GM21360 (cell line): ENCODE data around the gene TPPP2.

Experiments used
- ATAC-seq: cut with Tn5 transposase; IDR thresholded peaks from one replicate; pipeline ENCODE4 v1.9.1; 2021; ENCODE audit warnings: mild to moderate bottlenecking, moderate library complexity; ENCODE audit not compliant: unreplicated experiment

The TPPP2 gene

DNA sequence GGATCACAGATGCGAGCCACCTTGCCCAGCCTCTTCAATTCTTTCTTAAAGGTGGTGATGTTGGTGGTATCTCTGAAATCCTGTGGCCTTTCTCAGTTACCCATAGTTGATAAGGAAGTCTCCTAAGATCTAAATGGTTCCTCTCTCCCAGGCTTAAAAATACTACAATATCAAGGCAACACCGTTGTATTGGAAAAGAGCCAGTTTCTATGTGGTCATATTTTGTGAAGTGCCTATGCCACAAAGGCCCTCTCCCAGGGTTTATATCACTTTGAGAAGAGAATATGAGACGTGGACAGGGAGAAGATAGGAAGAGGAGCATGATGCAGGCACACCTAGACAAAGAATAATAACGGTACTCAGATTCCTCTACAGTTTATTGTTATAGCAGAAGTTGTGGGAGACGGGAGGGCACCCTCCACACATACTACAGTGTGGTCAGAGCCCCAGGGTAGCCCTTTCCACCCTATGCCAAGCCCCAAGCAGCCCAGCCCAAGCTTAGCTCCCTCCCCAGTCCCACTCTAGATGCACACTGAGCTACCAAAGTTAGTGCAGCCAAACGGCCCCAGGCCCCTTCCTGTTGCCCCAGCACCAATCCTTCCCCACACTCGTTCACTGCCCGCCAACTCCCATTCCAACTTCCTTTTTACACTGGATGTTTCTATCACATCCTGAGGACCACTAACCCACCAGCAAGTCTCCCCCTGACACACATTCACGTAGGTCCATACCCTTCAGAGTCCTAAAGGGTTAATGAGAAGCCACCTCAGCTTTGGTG is 13.4 kb upstream of the TPPP2 start:
- ATAC-seq: no peak

DNA sequence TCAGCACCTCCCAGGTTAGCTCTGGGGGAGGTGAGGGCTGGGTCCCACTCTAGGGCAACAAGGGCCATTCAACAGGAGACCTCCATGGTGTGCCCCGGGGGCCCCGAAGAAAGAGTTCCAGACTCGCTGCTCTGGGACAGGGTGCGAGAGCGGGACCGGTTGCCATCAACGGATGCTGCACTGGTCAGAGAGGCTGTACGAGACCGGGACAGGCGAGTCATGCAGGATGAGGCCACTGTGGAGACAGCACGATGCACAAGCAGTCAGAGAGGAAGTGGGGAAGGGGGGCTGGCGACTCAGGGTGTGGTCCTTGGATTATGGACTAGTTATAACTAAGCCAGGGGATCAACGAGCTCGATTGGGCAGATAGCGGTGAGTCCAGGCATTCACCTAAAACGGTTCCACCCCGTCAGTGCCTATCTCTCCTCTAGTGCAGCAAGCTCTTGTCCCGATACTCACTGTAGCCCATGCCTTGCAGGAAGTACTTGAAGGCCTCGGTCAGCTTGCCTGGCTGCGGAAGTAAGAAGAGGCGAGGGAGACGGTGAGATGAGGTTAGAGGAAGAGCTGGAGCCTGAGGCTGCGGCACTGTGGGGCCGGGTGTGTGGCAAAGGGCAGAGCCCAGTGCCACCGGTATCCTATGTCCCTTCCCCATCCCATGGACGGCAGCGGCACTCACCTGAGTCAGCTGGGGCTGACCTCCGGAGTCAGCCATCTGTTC is 12.3 kb upstream of the TPPP2 start:
- no peak for ATAC-seq

DNA sequence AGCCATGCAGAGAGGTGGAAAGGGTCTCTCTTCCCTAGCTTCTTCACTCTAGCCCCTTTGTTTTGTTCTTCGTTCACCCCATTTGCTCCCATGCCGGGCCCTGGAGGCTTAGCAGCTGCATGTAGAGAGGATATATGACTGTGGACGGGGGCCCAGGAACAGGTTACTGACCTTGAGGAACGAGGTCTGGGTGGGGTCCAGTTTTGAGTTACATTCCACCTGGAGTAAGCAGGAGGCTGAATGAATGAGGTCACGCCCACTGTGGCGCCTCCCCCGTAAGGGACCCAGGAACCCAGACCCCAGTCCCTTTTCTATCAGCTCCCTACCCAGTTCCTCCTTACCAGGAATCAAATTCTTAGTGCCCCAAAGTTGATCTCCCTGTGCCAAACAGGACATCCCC is 11.7 kb upstream of the TPPP2 start:
- ATAC-seq: no peak

DNA sequence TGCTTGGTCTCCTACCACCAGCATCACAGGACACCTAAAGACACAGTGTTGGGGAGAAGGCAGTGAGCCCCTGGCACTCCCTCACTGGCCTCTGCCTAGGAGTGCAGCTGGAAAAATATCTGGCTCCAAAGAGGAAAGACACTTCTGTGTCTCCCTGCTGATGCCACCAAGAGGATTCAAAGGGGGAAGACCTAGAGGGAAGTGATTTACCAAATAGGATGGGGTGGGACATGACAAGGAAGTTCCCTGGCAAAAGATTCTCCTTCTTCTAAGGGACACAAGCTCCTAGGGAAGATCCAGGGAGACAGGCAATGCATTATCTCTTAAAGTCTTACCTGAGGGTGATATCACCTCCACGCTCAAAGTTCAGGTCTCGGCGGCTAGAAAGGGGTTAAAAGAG is 11.2 kb upstream of the TPPP2 start:
- no peak for ATAC-seq

DNA sequence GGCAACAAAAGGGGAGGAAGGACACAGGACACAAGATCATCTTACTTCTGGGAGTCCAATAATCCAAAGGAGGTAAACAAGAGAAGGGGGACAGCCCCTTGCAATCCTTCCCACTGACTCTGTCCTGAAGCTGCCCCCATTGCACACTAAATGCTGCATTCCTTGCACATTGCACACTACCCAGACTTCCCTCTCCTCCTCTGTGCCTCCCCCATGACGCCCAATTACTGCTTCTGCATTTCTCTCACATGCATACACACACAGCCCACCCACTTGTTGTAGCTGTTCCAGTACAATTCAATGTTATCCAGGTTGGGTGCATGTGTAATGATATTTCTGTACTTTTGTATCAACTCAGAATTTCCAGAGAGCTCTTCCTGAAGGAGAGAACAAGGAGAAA is 10.7 kb upstream of the TPPP2 start:
- ATAC-seq: no peak

DNA sequence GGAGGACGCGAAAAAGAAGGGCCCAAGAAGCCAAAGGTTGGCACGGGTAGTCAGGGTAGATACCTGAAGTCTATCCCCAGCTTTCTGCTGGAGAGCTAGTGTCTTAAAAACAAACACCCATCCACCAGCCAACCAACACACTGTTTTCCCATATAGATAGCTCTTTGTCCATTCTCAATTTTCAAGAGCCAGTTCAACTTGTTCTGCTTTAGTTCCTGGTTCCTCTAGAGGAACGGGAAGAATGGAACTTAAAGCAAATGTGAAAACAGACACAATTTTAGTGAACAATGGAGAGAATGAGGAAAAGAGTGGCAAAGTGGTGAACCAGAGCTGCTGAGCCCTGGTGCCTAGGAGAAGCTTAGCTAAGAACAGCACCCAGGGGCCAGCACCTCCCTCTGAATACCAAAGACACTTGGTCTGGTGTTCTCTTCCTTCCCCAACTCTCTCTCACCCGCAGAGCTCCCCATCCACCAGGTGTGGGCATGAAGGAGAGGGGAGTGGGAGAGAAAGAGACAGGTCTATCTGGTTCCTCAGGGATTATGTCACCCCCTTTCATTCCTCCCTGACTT is 9.0 kb upstream of the TPPP2 start:
- ATAC-seq: no peak

DNA sequence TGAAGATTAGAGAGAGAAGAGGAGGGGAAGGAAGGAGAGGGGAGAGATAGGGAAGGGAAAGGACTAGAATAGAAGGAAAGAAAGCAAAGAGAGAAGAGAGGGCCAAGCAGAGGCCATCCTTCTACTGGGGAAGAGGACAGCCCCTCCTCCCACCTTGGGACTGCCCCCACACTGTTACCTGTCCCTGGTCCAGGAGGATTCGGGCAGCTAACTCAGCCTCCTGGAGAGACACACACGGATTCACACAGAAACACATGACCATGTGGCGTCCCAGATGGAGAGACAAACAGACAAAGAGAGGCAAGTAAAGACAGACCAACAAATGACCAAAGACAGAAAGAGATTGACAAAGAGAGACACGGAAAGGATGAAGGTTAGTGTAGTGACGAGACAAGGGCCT is 7.3 kb upstream of the TPPP2 start:
- ATAC-seq: no peak

DNA sequence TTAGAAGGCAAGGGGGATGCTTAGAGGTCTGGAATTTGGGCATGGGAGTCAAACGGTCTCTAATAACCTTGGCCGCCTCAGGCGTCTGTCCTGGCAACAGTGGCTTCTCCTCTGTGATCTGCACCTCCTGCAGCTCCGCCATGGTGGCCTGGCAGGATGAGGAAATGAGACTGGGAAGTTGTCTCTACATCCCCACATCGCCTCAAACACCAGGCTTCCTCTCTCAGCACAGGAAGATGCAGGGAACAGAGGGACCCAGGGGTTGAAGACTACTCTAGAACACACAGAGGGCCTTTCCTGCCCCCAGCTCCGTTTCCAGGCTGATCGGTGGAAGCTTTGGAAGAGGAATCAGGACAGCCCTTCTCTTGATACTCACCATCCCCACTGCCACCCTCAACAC is 6.8 kb upstream of the TPPP2 start:
- no peak for ATAC-seq

DNA sequence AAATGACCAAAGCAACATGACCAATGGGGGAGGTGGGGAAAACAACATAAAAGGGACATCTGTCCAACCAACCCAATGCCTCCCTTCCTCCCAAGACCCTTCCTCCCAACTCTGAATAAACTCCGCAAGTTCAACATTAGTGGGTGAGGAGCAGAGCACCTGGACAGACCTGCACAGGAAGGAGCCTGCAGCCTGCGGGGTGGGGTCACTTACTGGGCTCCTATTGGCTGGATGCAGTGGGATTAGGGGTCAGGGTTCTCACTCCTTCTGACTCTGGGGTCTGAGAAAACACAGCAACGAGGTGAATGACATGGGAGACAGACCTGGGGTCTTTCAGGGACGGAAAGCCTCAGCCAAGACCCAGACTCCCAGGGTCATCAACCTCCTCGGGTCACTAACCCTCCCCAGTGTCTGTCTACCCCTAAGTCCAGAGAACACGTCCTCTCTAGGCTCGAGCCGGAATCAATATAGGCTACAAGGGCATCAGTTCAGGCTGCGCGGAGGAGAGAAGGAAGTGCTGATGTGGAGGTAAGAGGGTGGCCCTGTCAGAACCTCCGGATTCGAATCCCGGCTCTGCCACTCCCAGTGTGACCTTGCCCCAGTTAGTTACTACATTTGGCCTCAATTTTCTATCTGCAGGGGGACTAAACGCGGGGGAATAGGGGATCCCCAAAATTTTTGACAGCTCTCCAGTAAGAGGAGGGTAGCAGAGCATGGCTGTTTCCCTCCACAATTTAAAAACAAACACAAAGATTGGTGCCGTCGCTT is 6.0 kb upstream of the TPPP2 start:
- ATAC-seq: no peak

DNA sequence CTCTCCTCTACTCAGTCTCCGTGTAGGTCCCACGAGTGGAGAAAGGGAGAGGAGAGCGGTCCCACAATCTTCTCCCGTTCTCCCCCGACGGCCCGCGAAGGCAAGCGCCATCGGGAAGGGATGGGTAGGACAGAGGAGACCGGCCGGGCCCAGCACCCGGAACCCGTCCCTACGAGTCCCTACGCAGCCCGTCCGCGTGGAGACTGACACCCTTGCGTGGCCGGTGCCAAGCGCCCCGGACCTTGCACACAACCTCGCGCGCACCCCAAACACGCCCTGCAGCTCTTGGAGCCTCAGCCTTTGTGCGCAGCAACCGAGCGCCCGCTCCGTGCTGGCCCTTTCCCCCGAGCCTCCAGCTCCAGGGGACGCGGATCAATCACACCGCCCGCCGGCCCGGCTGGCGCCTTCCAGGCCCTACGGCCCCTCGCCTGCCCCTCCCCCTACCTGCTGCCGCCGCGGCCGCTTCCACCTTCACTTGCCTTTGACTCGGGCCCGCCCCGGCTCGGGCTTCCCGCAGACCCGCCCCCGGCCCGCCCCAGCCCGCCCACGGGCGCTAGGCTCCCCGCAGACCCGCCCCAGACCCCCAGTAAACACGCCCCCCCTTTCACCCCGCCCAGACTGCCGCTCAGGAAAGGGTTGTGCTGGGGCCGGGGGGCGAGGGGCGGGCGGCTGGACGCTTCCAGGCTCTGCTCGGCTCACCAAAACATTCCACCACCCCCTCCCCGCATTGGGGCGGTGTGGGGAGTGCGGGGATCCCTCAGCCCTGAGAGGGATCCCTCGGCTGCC is 5.2 kb upstream of the TPPP2 start, which contains the start of gene NDRG2:
Gene NDRG2 (minus strand): TSS at position 477 of the 786 bp plus-strand sequence. CDS start 1,746 bp downstream, outside the sequence.
- no peak for ATAC-seq

DNA sequence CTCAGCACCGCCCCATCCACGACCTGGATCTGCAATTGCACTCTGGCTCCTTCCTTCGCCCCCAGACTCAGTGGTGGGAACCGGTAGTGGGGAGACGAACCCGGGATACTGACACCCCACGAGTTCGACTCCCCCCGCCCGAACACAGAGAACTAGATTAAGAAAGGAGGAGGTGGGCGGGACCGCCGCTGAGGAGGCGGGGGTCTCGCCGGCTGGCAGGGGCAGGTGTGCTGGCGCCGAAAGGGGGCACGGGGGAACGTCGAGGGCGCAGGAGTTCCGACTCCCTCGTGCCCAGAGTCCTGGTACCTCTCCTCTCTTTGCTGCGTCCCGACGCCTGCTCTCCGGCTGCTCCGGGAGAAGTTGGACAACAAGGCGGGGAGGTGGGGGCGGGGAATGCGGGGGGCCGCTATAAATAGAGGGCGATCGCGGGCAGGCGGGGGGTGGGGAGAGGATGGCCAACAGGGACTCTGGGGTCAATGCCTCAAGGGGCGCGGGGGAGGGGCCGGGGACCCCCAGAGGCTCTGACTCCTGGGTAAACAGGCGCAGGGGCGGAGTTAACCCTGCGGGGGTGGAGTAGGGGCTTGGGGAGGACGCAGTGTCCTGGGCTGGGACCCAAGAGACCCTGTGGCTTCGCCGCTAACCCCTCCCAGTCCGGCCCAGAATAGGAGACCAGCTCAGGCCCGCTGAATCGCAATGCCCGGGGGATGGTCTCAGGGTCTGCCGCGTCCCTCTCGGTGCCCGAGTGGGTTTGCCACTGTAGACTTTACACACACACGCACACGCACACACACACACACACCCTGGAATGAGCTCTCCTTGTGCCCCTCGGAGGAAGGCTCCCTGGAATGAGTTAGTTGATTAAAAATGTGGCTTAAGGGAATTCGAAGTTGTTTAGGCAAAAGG is 4.4 kb upstream of the TPPP2 start:
- no peak for ATAC-seq

DNA sequence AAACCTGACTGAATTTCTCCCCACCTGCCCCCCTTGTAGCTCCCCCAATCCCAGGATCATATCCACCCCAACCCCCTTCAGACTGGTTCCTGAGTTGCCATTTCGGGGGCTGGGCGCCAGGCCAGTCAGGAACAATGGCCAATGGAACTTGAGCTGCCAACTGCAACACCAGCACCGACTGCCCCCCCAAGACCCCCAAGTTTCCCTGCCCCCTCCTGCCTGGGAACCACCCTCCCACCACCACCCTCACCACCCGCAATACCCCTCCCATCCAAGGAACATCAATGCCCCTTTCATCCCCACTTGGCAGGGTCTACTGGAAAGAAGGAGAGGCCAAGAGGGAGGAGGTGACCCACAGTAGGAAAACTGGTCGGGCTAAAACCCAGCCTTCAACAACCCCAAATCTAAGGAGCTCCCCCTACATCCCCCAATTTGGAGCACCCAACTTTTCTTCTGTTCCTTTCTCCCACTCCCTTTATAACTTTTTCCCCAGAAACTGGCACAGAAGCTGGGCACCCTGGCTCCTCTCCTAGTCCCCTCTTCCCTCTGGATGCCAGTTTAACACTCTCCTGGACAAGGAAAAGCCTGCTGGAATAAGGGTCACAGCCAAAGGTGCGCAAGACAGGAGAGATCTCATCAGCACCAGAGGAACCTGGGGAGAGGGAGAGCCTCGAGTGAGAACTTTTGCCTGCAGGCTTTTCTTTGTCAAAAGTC is 3.6 kb upstream of the TPPP2 start:
- no peak for ATAC-seq

DNA sequence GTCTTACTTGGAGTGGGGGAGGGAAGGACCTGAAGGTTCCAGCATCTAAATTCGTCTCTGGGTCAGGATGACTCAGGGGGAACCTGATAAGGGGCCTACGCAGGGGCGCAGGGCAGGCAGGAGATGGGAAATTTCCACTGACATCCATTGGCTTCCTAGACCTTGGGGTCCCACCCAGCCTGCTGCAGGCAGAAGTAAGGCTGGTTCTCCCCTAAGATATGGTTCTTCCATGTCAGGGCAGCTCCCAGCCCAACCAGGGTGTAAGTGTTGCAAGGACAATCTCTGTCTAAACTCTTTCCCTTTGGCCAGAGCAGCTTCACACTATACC is 3.1 kb upstream of the TPPP2 start:
- ATAC-seq: no peak

DNA sequence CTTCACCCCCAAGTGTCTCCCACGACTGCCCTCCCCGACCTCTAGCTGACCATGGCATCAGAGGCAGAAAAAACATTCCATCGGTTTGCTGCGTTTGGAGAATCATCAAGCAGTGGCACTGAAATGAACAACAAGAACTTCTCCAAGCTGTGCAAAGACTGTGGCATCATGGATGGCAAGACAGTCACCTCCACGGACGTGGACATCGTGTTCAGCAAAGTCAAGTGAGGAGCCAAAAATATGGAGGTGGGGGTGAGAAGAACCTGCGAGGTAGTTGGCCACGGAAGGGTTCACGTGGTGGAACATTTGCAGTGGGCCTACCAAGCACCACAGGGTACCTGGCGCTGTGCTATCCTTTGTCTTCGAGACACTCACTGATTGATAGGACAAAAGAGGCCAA is 514 bp downstream of the TPPP2 start:
- ATAC-seq: no peak

DNA sequence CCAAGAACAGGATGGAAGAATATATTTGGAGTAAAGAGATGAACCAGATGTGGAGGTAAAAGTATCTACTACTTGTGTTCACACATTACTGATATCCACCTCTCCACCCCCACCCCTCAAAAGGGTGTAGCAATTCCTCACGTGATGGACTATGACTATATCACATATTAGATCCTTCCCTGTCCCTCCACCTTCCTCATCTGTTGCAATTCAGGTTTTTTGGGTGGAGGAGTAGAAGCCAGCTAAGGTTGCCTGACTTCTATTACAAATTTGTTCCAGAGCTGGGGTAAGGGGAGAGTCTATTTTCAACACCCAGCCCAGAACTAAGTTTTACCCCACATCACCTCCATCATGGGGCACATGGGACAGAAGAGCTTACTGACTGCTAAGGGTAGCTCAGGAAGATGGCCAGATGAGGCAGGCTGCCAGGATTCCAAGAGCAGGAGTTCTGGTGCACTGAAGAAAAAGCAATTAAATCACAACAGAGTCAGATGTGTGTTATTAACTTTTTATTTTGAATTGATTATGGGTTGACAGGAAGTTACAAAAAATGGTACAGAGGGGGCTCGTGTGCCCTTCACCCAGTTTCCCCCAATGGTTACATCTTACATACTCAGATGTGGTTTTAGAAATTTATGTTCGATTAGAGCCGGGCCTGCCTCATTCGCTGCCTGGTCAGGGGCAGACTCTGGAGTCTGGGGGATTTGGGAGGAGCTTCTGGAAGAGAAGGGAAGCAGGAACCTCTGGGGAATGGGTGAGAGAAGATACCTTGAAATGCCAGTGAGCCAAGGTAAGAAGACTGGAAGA is 2.5 kb downstream of the TPPP2 start:
- ATAC-seq: no peak

DNA sequence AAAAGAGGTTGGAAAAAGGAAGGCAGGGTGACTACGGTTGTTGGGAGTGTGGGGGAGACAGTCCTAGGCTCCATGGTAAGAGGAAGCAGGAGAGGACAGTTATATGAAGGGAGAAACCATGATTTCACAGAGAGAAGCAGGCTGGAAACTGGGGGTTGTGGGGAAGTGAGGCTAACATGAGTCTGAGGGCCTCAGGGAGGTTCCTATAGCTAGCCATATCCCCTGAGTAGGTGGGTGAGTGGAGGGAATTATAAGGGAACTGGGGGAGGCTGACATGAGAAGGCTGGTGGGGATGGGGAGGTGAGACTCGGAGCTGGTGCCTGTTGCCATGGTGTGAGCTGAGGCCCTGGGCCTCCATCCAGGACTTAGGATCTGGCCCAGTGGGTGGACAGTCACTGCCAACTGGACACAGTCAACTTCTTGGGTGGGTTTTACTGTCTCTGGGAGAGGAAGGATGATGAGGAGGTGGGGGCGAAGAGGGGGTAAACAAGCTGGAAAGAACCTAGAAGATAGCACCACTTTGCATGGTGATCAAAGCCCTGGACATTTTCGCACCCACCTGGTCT is 3.2 kb downstream of the TPPP2 start:
- no peak for ATAC-seq

DNA sequence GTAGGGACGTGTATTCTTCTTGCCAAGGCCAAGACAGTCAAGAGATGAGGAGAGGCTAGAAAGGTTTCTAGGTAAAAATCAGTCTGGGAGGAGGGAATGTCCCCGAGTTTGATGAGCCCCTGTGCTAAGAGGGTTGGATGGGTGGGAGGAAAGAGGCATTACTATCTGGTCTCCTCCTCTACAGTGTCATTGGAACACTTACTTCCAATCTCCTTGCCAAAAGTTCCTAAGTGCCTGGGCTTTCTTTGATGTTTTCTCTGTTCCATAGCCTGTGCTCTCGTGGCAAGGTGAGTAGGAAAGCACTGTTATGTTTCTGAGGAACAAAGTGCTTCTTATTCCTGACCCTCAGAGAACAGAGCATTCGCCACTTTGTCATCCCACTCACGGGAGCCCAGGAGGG is 4.7 kb downstream of the TPPP2 start, which contains the start of gene RNASE13:
Gene RNASE13 (minus strand): TSS at position 101 of the 400 bp plus-strand sequence. CDS start 519 bp downstream, outside the sequence.
- no peak for ATAC-seq

DNA sequence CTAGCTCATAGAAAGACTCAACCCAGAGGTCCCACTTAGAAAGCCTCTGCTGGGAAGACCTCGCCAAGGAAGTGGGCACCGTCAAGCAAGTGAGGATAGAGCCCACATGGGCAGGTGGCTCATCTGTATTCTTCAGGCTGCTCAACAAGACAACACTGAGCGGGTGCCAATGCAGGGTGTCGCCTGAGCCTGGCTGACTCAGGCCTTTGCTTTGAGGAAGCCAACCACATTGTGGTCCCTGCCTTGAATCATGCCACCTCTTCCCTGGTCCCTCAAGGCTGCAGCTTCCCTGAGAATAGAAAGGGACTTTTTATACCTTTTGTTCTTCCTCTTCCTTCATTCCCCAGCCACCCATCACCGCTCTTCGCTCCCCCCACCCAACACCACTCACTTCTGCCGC is 6.7 kb downstream of the TPPP2 start:
- ATAC-seq: no peak
